ENCODE data around the gene PTTG1IP2.
"Not testable (repeated sequence)": the region's sequence is repeated elsewhere in the genome, so short reads cannot be mapped to it uniquely, and the experiment has no call there.

PTTG1IP2 gene

GRCh38 chr7:90461219-90461618 is 8.2 kb upstream of the PTTG1IP2 start:
- H3K4me3 ChIP-seq (ENCODE audit: low read length), result no peak overlapping the region
- no peak for TF ChIP-seq ZNF274 (IDR thresholded peaks at IDR 0.05; ENCODE audit: low read depth, low read length)

- H3K4me3 ChIP-seq (ENCODE audit: low read length), result not testable (repeated sequence)
Observed at GRCh38 chr7:90463151-90463628, 6.2 kb upstream of the PTTG1IP2 start.

GRCh38 chr7:90465816-90466215 is 3.6 kb upstream of the PTTG1IP2 start:
- no peak overlapping the region for H3K4me3 ChIP-seq (ENCODE audit: low read length)
- no peak for TF ChIP-seq ZNF274 (IDR thresholded peaks at IDR 0.05; ENCODE audit: low read depth, low read length)

GRCh38 chr7:90472805-90473540 is 3.5 kb downstream of the PTTG1IP2 start:
- TF ChIP-seq ZNF274 (IDR thresholded peaks at IDR 0.05; ENCODE audit: low read depth, low read length), result no peak

GRCh38 chr7:90473814-90474213 is 4.4 kb downstream of the PTTG1IP2 start:
- H3K4me3 ChIP-seq (ENCODE audit: low read length), result no peak overlapping the region
- TF ChIP-seq ZNF274 (IDR thresholded peaks at IDR 0.05; ENCODE audit: low read depth, low read length), result no peak

More at GRCh38 chr7:90472805-90473540, 3.5 kb downstream of the PTTG1IP2 start:
- no peak overlapping the region for H3K4me3 ChIP-seq (ENCODE audit: low read length)

GRCh38 chr7:90474284-90475210 is 5.1 kb downstream of the PTTG1IP2 start:
- TF ChIP-seq ZNF274 (IDR thresholded peaks at IDR 0.05; ENCODE audit: low read depth, low read length), result no peak
- H3K4me3 ChIP-seq (ENCODE audit: low read length), result no peak overlapping the region

GRCh38 chr7:90483251-90483650 is 13.8 kb downstream of the PTTG1IP2 start:
- no peak overlapping the region for H3K4me3 ChIP-seq (ENCODE audit: low read length)
- no peak for TF ChIP-seq ZNF274 (IDR thresholded peaks at IDR 0.05; ENCODE audit: low read depth, low read length)

GRCh38 chr7:90484706-90485105 is 15.3 kb downstream of the PTTG1IP2 start:
- H3K4me3 ChIP-seq (ENCODE audit: low read length), result no peak overlapping the region
- TF ChIP-seq ZNF274 (IDR thresholded peaks at IDR 0.05; ENCODE audit: low read depth, low read length), result no peak

GRCh38 chr7:90485734-90486316 is 16.4 kb downstream of the PTTG1IP2 start:
- H3K4me3 ChIP-seq (ENCODE audit: low read length), result no peak overlapping the region
- TF ChIP-seq ZNF274 (IDR thresholded peaks at IDR 0.05; ENCODE audit: low read depth, low read length), result no peak

GRCh38 chr7:90487808-90488207 is 18.4 kb downstream of the PTTG1IP2 start:
- no peak overlapping the region for H3K4me3 ChIP-seq (ENCODE audit: low read length)
- no peak for TF ChIP-seq ZNF274 (IDR thresholded peaks at IDR 0.05; ENCODE audit: low read depth, low read length)

GRCh38 chr7:90488220-90488619 is 18.8 kb downstream of the PTTG1IP2 start:
- no peak overlapping the region for H3K4me3 ChIP-seq (ENCODE audit: low read length)
- no peak for TF ChIP-seq ZNF274 (IDR thresholded peaks at IDR 0.05; ENCODE audit: low read depth, low read length)

- no peak for TF ChIP-seq ZNF274 (IDR thresholded peaks at IDR 0.05; ENCODE audit: low read depth, low read length)
- H3K4me3 ChIP-seq (ENCODE audit: low read length), result no peak overlapping the region
Observed at GRCh38 chr7:90492250-90492649, 22.8 kb downstream of the PTTG1IP2 start.

GRCh38 chr7:90495241-90495640 is 25.8 kb downstream of the PTTG1IP2 start:
- H3K4me3 ChIP-seq (ENCODE audit: low read length), result no peak overlapping the region
- no peak for TF ChIP-seq ZNF274 (IDR thresholded peaks at IDR 0.05; ENCODE audit: low read depth, low read length)

- TF ChIP-seq ZNF274 (IDR thresholded peaks at IDR 0.05; ENCODE audit: low read depth, low read length), result no peak
- no peak overlapping the region for H3K4me3 ChIP-seq (ENCODE audit: low read length)
Observed at GRCh38 chr7:90502539-90502938, 33.1 kb downstream of the PTTG1IP2 start.

All from GM08714 (cell line).